Measurements from ENCODE around the gene SPTLC1. TPM values are rescaled to one million over a fixed set of nuclear protein-coding genes. Genes with fewer than 3 reads are reported as not detected.

The SPTLC1 gene
- polyA plus RNA-seq, 2 of the 4 experiments (the other 2 are of a cell fraction) = 63.7 to 122 TPM

DNA sequence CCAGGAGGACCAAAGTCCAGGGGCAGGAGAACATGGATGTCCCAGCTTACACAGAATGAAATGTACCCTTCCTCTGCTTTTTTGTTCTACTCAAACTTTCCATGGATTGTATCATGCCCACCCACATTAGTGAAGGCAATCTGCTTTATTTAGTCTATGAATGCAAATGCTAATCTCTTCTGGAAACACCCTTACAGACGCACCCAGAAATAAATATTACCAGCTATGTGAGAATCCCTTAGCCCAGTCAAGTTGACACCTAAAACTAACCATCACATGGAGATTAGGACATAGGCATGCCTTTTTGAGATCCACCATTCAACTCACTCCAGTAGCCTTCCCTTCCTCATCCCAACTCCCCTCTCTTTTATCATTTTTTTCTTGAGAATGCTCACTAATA is 6.1 kb upstream of the SPTLC1 start:
- FAIRE-seq (no peak), DNase-seq (ENCODE audit: low read depth in 1 of 2, low spot score in 1 of 2) (no peak), ATAC-seq (no peak)
- H3K4me3 ChIP-seq = no peak overlapping the region
- H3K4me1 ChIP-seq = no peaks in the 10 kb centered on the region
- H3K4me2 ChIP-seq = no peak overlapping the region
- H3K9me3 ChIP-seq = no peaks in the 10 kb centered on the region
- CTCF ChIA-PET = interaction anchor here (1.3 kb wide), 1 partner anchor 14 kb away, joined by 3 read pairs; no protein-coding TSS in a partner anchor
- POLR2A ChIA-PET = no interaction called here
- WGBS (ENCODE audit: missing lambda C conversion rate) = 85% methylated on average over 1 of the region's 1 CpG
- TF ChIP-seq CEBPB (IDR thresholded peaks at IDR 0.05) (no peak), RFX5 (IDR thresholded peaks at IDR 0.05) (no peak)
- TF ChIP-seq, protein P1, sequence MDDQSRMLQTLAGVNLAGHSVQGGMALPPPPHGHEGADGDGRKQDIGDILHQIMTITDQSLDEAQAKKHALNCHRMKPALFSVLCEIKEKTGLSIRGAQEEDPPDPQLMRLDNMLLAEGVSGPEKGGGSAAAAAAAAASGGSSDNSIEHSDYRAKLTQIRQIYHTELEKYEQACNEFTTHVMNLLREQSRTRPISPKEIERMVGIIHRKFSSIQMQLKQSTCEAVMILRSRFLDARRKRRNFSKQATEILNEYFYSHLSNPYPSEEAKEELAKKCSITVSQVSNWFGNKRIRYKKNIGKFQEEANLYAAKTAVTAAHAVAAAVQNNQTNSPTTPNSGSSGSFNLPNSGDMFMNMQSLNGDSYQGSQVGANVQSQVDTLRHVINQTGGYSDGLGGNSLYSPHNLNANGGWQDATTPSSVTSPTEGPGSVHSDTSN (IDR thresholded peaks at IDR 0.05) = no peak
- TF ChIP-seq, protein P2, sequence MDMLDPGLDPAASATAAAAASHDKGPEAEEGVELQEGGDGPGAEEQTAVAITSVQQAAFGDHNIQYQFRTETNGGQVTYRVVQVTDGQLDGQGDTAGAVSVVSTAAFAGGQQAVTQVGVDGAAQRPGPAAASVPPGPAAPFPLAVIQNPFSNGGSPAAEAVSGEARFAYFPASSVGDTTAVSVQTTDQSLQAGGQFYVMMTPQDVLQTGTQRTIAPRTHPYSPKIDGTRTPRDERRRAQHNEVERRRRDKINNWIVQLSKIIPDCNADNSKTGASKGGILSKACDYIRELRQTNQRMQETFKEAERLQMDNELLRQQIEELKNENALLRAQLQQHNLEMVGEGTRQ (IDR thresholded peaks at IDR 0.05) = no peak
- TF ChIP-seq, protein P3, sequence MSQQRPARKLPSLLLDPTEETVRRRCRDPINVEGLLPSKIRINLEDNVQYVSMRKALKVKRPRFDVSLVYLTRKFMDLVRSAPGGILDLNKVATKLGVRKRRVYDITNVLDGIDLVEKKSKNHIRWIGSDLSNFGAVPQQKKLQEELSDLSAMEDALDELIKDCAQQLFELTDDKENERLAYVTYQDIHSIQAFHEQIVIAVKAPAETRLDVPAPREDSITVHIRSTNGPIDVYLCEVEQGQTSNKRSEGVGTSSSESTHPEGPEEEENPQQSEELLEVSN (IDR thresholded peaks at IDR 0.05; ENCODE audit: borderline replicate concordance, low read depth) = no peak
- H3K27ac ChIP-seq = no peak overlapping the region

DNA sequence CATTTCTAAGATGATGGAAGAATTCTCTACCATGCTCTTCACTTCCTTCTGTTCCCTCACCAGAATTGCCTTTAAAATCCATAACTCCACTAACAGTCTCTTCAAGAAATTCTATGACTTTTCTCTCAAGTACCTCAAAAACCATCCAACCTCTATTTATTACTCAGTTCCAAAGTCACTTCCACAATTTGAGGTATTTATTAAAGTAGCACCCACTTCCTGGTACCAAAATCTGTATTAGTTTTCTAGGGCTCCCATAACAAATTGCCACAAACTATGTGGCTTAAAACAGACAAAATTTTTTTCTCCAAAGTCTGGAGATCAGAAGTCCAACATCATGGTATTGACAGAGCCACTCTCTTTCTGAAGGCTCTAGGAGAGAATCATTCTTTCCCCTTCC is 4.9 kb upstream of the SPTLC1 start:
- H3K4me3 ChIP-seq = no peak overlapping the region
- FAIRE-seq (no peak), ATAC-seq (no peak), DNase-seq (ENCODE audit: low read depth in 1 of 2, low spot score in 1 of 2) (no peak)
- H3K9me3 ChIP-seq = no peaks in the 10 kb centered on the region
- no peak overlapping the region for H3K4me2 ChIP-seq
- H3K27ac ChIP-seq = no peak overlapping the region
- H3K4me1 ChIP-seq = no peaks in the 10 kb centered on the region
- POLR2A ChIA-PET = no interaction called here
- TF ChIP-seq EHF (CRISPR knock-in tag; IDR thresholded peaks at IDR 0.05) = no peak
- no peak for TF ChIP-seq ZNF302 (CRISPR knock-in tag; IDR thresholded peaks at IDR 0.05)
- TF ChIP-seq REST (IDR thresholded peaks at IDR 0.05) = no peak
- TF ChIP-seq RARB (CRISPR knock-in tag; IDR thresholded peaks at IDR 0.05) = no peak
- no peak for TF ChIP-seq HOXB13 (CRISPR knock-in tag; IDR thresholded peaks at IDR 0.05; ENCODE audit: low read depth)
- no peak for TF ChIP-seq CHD2 (IDR thresholded peaks at IDR 0.05; ENCODE audit: low read length, partially characterized antibody)
- no peak for TF ChIP-seq JUNB (IDR thresholded peaks at IDR 0.05)
- no peak for TF ChIP-seq BHLHE40 (IDR thresholded peaks at IDR 0.05; ENCODE audit: low read depth, low read length)
- no peak for TF ChIP-seq RCOR1 (IDR thresholded peaks at IDR 0.05; ENCODE audit: low read depth, low read length)
- TF ChIP-seq HEYL (CRISPR knock-in tag; IDR thresholded peaks at IDR 0.05) = no peak
- TF ChIP-seq, protein P4, sequence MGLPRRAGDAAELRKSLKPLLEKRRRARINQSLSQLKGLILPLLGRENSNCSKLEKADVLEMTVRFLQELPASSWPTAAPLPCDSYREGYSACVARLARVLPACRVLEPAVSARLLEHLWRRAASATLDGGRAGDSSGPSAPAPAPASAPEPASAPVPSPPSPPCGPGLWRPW (IDR thresholded peaks at IDR 0.05) = no peak
- TF ChIP-seq ZC3H11A (IDR thresholded peaks at IDR 0.05) = no peak
- no peak for TF ChIP-seq BCL3 (IDR thresholded peaks at IDR 0.05)
- no peak for TF ChIP-seq MAFK (IDR thresholded peaks at IDR 0.05; ENCODE audit: partially characterized antibody)
- TF ChIP-seq, protein P5, sequence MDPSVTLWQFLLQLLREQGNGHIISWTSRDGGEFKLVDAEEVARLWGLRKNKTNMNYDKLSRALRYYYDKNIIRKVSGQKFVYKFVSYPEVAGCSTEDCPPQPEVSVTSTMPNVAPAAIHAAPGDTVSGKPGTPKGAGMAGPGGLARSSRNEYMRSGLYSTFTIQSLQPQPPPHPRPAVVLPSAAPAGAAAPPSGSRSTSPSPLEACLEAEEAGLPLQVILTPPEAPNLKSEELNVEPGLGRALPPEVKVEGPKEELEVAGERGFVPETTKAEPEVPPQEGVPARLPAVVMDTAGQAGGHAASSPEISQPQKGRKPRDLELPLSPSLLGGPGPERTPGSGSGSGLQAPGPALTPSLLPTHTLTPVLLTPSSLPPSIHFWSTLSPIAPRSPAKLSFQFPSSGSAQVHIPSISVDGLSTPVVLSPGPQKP (IDR thresholded peaks at IDR 0.05; ENCODE audit: low read depth, low read length) = no peak
- CTCF ChIA-PET = no interaction called here
